ENCODE data around the gene SRRM2. TPM values are rescaled to one million over a fixed set of nuclear protein-coding genes. Genes with fewer than 3 reads are reported as not detected.

SRRM2 gene
- total RNA-seq, 1 donor from 2014 or later: 30.5 TPM

DNA sequence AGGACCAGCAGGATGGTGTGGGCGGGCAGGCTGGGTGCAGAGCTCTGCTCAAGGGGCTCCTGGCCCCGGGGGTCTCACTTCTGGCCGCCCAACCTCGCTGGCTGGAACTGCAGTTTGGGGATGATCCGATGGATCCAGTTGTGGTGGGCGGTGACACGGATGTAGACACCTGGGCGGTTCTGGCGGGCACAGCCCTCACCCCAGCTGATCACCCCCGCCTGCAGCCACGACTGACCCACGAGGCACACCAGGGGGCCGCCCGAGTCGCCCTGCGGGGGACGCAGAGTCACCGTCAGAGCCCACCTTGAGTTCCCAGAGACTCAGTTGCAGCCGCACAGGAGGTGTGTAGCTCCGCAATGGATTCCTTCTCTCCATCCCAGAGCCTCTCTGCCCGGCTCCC is 39.9 kb upstream of the SRRM2 start:
- Histone ChIP-seq H3K4me3 (ENCODE audit: low read depth, low read length) (no peak overlapping the region), H3K27me3 (ENCODE audit: control insufficient read depth, insufficient read depth, low read length) (no peaks in the 10 kb centered on the region), H3K36me3 (ENCODE audit: control insufficient read depth, insufficient read depth, low read length) (peaks cover 5% of the 10 kb centered on the region)
- TF ChIP-seq, protein P1, sequence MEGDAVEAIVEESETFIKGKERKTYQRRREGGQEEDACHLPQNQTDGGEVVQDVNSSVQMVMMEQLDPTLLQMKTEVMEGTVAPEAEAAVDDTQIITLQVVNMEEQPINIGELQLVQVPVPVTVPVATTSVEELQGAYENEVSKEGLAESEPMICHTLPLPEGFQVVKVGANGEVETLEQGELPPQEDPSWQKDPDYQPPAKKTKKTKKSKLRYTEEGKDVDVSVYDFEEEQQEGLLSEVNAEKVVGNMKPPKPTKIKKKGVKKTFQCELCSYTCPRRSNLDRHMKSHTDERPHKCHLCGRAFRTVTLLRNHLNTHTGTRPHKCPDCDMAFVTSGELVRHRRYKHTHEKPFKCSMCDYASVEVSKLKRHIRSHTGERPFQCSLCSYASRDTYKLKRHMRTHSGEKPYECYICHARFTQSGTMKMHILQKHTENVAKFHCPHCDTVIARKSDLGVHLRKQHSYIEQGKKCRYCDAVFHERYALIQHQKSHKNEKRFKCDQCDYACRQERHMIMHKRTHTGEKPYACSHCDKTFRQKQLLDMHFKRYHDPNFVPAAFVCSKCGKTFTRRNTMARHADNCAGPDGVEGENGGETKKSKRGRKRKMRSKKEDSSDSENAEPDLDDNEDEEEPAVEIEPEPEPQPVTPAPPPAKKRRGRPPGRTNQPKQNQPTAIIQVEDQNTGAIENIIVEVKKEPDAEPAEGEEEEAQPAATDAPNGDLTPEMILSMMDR (IDR thresholded peaks at IDR 0.05; ENCODE audit: insufficient read depth, low read length, severe bottlenecking): no peak
- FAIRE-seq: no peak
- no peak for DNase-seq (ENCODE audit: low read depth)

DNA sequence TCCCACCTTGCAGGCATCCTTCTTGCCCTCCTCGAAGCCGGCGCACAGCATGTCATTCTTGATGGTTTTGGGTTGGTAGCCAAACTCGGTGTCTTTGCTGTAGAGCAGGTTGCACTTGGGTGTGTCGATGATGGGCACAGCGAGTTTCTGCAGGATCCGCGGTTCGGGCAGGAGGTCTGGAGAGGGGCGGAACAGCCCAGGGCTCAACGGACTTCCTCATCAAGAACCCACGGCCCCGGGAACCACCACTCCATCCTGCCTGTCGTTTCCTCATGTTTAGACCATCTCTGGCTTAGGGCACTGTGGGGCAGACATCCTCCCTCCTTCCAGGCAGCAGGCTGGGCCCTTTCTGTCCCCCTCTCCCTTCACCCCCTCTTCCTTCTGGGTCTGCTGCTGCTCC is 38.9 kb upstream of the SRRM2 start:
- Histone ChIP-seq H3K27me3 (ENCODE audit: control insufficient read depth, insufficient read depth, low read length) (no peaks in the 10 kb centered on the region), H3K36me3 (ENCODE audit: control insufficient read depth, insufficient read depth, low read length) (peaks cover 2% of the 10 kb centered on the region), H3K4me3 (ENCODE audit: low read depth, low read length) (no peak overlapping the region)
- FAIRE-seq (no peak), DNase-seq (ENCODE audit: low read depth) (no peak)
- TF ChIP-seq, protein P1 (IDR thresholded peaks at IDR 0.05; ENCODE audit: insufficient read depth, low read length, severe bottlenecking): no peak

DNA sequence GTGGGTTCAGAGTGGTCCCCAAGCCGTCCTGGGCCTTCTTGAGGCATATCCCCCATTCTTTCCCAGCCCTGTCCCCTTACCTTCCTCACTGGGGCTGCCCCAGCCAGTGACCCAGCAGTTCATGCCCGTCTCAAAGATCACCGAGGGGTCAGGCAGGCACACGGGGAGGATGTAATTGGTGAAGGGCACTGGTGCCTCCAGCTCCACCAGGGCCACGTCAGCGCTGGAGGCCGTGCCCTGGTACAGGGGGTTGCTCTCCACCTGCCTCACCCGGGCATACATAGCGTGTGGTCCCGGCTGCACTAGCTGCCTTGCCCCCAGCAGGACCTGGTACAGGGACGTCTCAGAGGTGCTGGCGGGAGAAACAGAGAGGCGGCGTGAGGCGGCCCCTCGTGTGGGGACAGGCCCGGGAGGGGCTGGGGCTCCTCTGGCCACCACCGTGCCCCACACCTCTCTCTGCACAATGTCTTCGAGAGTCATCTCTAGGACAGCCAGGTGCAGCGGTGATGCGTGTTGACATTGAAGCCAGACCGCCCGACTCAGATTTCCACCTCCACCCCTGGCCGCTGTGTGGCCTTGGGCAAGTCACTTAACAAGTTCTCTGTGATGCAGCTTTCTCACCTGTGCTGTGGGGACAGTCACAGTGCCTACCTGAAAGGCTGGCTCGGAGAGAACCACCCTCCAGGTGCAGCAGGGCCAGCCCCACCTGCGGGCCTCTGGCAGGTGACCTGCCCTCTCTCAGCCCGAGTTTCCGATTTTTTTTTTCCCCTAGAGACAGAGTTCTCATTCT is 38.3 kb upstream of the SRRM2 start:
- no peak overlapping the region for H3K4me3 ChIP-seq (ENCODE audit: low read depth, low read length)
- FAIRE-seq: no peak
- no peak for DNase-seq (ENCODE audit: low read depth)
- H3K27me3 ChIP-seq (ENCODE audit: control insufficient read depth, insufficient read depth, low read length): no peaks in the 10 kb centered on the region
- peaks cover 2% of the 10 kb centered on the region for H3K36me3 ChIP-seq (ENCODE audit: control insufficient read depth, insufficient read depth, low read length)
- TF ChIP-seq, protein P1 (IDR thresholded peaks at IDR 0.05; ENCODE audit: insufficient read depth, low read length, severe bottlenecking): no peak

DNA sequence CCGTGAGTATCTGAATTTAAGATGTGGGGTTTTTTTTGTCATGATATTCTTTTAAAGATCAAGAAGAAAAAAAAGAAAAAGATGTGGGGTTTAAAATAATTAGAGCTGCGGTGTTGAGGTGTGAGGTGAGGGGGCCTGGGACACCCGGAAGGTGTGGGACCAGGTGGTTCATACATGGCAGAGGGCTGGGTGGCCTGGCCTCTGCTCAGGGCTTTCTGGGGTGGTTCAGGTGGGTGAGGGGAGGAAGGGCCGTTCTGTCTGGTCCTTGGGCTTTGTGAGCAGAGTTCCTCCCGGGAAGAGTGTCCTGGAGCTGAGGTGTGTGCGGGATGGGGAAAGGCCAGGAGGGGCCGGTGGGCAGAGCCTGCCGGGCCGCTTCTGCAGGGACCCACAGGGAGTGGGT is 37.4 kb upstream of the SRRM2 start:
- H3K27me3 ChIP-seq (ENCODE audit: control insufficient read depth, insufficient read depth, low read length): no peaks in the 10 kb centered on the region
- H3K36me3 ChIP-seq (ENCODE audit: control insufficient read depth, insufficient read depth, low read length): peaks cover 2% of the 10 kb centered on the region
- FAIRE-seq (no peak), DNase-seq (ENCODE audit: low read depth) (no peak)
- H3K4me3 ChIP-seq (ENCODE audit: low read depth, low read length): no peak overlapping the region
- TF ChIP-seq, protein P1 (IDR thresholded peaks at IDR 0.05; ENCODE audit: insufficient read depth, low read length, severe bottlenecking): no peak

DNA sequence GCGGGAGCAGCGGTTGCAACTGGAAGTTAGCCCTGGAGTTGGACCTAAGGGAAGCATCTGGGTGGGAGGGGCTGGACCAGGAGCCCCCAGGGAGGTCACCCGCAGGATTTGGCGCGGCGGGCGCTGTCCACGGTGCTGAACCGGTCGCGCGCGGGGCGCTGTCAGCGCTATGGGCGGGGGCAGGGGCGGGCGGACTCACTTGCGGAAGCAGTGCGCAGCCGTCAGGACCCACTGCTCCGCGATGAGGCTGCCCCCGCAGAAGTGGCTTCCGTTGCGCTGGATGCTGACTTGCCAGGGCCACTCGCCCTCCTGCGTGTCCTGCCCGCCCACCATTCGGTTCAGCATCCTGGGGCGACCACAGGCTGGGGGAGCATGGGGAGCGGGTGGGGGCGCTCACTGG is 36.9 kb upstream of the SRRM2 start:
- Histone ChIP-seq H3K27me3 (ENCODE audit: control insufficient read depth, insufficient read depth, low read length) (no peaks in the 10 kb centered on the region), H3K36me3 (ENCODE audit: control insufficient read depth, insufficient read depth, low read length) (no peaks in the 10 kb centered on the region), H3K4me3 (ENCODE audit: low read depth, low read length) (no peak overlapping the region)
- TF ChIP-seq, protein P1 (IDR thresholded peaks at IDR 0.05; ENCODE audit: insufficient read depth, low read length, severe bottlenecking): no peak
- no peak for DNase-seq (ENCODE audit: low read depth)
- no peak for FAIRE-seq
